Esophagus muscularis mucosa (tissue), 4 donors: ENCODE results near the gene YPEL1.
"Not testable (repeated sequence)": the region's sequence is repeated elsewhere in the genome, so short reads cannot be mapped to it uniquely, and the experiment has no call there.

Experiments used
- EP300 ChIP-seq: sonication (generic); formaldehyde crosslinking; IDR thresholded peaks from one replicate; pipeline ENCODE4 v1.6.1; 2017; ENCODE audit warnings: antibody characterized with exemption
- POLR2AphosphoS5 ChIP-seq, 2 donors: sonication (generic); formaldehyde crosslinking; IDR thresholded peaks; one replicate each; pipeline ENCODE4 v1.6.1; 2017; ENCODE audit warnings: antibody characterized with exemption in 2 of 2
- TF ChIP-seq, protein P1 (sequence below), 3 experiments: fragments of 200-600 bp in 2 of 3; fragments of 450-650 bp in 1 of 3; sonication (generic) in 2 of 3; IDR thresholded peaks; one replicate each; pipeline ENCODE4 v1.5.1; 2017 to 2019; ENCODE audit warnings: antibody characterized with exemption in 3 of 3, mild to moderate bottlenecking in 2 of 3, moderate library complexity in 1 of 3

DNA sequence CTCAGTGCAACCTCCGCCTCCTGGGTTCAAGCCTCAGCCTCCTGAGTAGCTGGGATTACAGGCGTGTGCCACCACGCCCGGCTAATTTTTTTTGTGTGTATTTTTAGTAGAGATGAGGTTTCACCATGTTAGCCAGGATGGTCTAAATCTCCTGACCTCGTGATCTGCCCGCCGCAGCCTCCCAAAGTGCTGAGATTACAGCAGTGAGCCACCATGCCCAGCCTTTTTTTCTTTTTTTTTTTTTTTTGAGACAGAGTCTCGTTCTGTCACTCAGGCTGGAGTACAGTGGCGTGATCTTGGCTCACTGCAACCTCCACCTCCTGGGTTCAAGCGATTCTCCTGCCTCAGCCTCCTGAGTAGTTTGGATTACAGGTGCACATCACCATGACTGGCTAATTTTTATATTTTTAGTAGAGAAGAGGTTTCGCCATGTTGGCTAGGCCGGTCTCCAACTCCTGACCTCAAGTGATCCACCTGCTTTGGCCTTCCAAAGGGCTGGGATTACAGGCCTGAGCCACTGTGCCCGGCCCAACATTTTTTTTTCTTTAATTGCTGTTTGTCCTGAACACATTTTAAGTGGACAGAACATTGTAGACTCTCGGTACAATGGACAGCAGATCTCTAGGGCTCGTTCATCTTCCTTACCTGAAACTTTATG lies 14.3 kb downstream of the YPEL1 start:
- not testable (repeated sequence) for TF ChIP-seq POLR2AphosphoS5 (IDR thresholded peaks at IDR 0.05); EP300
- TF ChIP-seq, protein P1, sequence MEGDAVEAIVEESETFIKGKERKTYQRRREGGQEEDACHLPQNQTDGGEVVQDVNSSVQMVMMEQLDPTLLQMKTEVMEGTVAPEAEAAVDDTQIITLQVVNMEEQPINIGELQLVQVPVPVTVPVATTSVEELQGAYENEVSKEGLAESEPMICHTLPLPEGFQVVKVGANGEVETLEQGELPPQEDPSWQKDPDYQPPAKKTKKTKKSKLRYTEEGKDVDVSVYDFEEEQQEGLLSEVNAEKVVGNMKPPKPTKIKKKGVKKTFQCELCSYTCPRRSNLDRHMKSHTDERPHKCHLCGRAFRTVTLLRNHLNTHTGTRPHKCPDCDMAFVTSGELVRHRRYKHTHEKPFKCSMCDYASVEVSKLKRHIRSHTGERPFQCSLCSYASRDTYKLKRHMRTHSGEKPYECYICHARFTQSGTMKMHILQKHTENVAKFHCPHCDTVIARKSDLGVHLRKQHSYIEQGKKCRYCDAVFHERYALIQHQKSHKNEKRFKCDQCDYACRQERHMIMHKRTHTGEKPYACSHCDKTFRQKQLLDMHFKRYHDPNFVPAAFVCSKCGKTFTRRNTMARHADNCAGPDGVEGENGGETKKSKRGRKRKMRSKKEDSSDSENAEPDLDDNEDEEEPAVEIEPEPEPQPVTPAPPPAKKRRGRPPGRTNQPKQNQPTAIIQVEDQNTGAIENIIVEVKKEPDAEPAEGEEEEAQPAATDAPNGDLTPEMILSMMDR (IDR thresholded peaks at IDR 0.05), result not testable (repeated sequence)
